Limb (tissue), 2 donors: ENCODE measurements around the gene OR2V1.
"Not testable (repeated sequence)": the region's sequence is repeated elsewhere in the genome, so short reads cannot be mapped to it uniquely, and the experiment has no call there.

Source experiments
- DNase-seq, 2 donors: peaks; one replicate each; pipeline ENCODE4 v3.0.0-alpha.2; 2016; ENCODE audit errors: extremely low spot score in 2 of 2

Gene OR2V1, protein sequence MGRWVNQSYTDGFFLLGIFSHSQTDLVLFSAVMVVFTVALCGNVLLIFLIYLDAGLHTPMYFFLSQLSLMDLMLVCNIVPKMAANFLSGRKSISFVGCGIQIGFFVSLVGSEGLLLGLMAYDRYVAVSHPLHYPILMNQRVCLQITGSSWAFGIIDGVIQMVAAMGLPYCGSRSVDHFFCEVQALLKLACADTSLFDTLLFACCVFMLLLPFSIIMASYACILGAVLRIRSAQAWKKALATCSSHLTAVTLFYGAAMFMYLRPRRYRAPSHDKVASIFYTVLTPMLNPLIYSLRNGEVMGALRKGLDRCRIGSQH

DNA sequence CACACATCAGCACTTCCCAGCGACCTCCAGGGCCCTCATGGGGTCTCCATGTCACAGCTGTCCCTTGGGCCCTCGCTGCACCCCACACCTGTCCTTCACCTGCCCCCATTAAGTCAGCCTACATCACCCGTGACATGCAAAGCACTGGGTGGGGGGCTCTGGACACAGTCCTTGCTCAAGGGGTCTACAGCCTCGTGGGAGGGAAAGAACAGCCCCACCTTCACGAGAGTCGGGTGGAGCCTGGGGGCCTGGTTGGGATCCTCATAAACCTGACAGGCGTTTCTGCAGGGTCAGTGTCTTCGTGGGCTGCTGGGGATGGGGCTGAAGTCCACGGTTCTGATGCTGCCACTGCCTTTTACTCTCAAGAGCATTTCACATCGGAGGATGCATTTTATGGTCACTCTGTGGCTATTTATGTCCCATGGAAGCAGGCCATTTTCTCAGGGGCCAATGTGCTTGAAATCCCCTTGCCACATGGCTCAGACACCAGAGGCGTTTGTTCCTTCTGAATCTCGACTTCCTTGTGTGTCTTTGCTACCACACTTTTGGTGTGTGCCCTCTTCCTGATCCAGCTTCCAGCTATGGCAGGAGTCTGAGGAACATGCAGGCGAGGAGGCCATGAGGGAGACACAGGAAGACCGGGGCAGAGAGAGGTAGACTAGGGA, at the start of gene OR2V1:
TSS of gene OR2V1 (minus strand) at position 338 of the 665 bp plus-strand sequence. CDS start 5,865 bp downstream, outside the sequence.
- DNase-seq, result no peak

DNA sequence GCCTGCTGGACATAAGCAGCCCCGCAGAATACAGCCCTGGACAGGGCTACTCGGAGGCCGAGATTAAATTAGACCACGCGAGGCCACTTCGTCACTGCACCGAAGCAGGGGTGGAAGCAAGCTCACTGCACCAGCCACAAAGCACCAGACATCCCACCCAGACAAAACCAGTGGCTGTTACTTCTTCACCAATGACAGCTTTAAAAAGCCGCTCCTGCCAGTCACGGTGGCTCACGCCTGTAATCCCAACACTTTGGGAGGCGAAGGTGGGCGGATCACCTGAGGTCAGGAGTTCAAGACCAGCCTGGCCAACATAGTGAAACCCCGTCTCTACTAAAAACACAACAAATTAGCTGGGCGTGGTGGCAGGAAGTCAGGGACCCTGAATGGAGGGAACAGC, 46.6 kb upstream of the OR2V1 start:
- DNase-seq, result not testable (repeated sequence)

DNA sequence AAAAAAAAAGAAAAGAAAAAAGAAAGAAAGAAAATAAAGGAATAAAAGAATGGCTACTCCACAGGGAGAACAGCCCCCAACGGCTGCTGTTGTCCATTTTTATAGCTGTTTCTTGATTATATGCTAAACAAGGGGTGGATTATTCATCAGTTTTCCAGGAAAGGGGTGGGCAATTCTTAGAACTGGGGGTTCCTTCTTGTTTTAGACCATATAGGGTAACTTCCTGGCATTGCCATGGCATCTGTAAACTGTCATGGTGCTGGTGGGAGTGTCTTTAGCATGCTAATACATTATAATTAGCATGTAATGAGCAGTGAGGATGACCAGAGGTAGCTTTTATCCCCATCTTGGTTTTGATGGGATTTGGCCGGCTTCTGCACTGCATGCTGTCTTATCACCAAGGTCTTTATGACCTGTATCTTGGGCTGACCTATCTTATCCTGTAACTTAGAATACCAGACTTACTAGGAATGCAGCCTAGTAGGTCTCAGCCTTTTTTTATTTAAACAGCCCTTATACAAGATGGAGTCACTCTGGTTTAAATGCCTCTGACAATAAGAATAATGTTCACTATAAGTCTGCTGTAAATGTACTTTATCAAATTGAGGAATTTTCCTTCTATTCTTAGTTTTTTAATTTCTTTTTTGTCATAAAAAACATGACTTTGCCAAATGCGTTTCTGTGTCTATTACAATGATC, 45.4 kb upstream of the OR2V1 start:
- DNase-seq, result no peak

DNA sequence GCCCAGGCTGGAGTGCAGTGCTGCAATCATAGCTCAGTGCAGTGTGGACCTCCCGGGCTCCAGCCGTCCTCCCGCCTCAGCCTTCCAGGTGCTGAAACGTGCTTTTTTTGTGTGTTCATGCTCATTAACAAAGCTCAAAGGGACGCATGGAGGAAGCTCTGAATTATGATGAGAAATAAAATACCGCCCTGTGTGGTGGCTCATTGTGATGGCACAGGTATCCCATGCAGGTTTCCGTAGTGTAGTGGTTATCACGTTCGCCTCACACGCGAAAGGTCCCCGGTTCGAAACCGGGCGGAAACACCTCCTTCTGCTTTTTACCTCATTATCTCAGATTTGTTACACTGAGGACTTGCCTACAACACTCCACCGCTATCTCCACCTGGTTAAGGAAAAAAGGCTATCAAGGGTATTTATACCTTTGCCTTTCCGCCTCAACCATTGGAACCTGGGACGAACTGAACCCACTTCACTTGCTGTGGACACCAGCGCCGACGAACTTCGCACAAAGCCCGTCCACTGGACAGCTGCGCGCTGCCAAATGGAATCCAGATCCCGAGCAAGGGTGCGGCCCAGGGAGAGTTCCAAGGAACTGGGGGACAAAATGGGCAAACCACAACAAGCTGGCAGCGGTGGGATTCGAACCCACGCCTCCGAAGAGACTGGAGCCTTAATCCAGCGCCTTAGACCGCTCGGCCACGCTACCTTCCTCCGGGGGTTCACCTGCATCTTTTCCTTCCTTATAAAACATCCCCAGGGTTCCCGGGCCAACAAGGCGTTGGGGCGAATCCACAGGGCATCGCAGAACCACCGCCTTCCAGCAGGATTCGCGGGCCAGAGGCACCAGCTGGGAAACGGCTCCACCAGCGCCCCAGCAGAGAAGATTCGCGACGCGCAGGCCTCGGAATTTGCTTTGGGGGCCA, 42.7 kb upstream of the OR2V1 start:
- DNase-seq, result no peak

DNA sequence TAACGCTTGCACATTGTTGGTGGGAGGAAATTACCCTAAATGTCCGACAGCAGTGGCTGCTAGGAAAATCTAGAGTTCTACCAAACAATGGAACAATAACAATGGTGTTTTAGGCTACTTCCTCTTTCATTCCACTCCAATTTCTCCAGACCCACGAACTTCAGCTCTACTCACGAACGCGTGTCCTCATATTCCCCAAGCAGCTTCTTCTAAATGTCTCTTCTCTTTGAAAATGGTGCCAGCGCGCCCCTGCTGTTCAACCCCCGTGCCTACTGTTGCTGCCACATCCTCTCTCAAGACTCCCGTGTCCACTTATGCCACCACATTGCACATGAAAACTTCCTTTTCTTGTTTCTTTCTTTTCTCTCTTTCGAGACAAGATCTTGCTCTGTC, 42.1 kb upstream of the OR2V1 start:
- DNase-seq, result no peak

DNA sequence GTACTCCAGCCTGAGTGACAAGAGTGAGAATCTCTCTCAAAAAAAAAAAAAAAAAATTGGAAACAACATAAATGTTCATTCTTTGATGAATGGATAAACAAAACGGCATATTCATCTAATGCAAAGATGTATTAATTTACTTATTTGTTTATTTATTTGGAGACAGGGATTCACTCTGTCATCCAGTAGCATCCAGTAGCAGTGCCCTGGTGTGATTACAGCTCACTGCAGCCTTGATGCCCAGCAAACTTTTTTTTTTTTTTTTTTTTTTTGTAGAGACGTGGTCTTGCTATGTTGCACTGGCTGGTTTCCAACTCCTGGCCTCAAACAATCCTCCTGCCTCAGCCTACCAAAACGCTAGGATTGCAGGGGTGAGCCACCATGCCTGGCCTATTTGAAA, 40.8 kb upstream of the OR2V1 start:
- no peak for DNase-seq

DNA sequence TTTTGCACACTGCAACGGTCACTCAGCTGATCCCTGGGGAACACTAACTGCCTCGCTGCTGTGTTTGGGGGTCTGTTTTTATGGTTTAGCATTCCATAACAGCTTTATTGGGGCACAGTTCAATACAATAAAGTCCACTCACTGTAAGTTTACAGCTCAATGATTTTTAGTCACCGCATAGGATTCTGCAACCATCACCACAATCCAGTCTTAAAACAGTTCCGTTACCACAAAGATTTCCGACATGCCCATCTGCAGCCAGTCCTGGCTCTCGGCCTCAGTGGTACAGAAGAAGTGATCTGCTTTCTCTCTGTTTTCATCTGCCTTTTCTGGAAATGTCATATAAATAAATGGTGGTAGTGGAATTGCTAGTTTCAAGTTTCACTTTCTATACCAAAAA, 40.0 kb upstream of the OR2V1 start:
- no peak for DNase-seq

DNA sequence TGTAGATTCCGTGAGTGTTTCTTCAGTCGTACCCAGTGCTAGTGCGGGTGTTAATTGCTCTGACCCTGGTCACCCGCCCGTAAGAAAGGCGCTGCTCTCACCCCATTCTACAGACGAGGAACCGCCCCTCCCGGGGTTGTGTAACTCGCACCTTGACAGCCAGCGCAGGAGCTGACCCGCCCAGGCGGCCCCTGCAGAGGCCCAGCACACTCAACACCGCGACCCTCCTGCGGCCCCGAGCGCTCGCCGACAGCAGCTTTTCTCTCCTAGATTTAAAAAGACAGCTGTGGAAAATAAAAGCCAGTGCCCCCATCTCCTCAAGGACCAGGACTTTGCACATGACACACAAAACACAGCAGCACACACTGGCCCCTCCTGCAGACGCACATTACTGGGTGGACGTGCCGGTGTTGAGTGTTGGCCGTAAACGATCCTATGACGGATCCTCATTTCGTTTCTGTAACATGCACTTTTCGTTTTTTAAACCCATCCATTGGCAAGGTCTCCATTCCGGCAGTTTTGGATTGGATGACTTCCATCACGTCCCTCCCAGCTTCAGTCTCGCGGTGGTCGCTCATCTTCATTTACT, 39.4 kb upstream of the OR2V1 start:
- DNase-seq, result no peak

DNA sequence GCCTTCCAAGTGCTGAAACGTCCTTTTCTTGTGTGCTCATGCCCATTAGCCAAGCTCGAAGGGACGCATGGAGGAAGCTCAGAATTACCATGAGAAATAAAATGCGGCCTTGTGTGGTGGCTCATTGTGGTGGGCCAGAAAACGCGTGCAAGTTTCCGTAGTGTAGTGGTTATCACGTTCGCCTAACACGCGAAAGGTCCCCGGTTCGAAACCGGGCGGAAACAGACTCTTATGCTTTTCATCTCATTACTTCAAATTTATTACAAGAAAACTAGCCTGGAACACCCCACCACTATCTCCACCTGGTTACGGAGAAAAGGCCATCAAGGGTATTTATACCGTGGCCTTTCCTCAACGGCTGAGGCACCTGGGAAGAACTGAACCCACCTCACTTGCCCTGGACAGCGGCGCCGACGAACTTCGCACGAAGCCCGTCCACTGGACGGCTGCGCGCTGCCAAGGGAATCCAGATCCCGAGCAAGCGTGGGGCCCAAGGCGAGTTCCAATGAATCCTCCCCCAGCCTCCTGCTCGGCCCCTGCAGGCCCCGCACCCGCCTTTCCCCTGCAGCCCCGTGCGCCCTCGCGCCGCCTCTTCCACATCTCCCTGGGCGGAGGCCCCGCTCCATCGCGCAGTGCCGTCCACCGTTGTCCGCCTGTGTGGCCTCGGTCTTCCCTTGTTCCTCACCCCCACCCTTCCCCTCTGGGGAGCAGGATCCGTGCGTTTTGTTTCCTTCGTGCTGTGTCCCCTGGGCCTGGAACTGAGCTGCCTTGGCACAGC, 38.7 kb upstream of the OR2V1 start:
- DNase-seq, result peak in 1 of 2 donors; percentile 79

DNA sequence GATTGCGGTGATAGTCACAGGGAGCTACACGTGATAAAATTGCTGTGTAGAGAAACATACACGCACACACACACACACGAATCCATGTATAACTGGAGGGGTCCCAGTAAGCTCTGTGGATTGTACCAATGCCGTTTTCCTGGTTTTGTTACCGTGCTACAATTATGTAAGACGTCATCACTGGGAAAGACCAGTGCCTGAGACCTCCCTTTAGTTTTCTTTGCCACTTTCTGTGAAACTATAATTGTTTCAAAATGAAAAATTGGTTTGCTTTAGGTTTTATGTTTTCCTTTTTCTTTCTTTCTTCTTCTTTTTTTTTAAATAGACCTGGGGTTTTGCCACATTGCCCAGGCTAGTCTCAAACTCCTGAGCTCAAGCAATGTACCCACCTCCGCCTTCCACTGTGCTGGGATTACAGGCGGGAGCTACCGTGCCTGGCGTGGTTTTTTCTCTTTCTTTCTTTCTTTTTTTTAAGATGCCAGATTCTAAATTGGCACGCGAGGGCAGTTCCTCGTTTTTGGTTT, 37.7 kb upstream of the OR2V1 start:
- no peak for DNase-seq

DNA sequence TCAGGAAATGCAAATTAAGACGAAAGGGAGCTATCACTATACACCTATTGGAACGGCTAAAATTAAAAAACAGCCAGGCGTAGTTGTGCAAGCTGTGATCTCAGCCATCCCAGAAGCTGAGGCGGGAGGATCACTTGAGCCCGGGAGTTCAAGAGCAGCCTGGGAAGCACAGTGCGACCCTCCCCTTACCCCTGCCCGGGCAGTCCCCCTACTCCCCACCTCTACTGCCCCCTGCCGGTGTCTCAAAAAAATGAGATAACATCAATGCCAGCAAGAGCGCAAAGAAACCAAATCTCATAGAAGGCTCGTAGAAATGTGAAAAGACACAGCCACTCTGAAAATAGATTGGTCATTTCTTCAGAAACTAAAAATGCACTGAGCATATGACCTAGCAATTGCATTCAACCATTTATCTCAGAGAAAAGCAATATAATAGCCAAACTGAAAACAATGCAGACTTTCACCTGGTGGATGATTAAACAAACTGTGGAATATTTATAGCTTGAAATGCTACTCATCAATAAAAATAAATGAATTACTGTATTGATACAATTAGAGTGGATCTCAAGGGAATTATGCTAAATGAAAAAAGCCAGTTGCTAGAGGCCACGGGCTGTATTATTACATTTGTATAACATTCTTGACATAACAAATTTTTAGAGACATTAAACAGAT, 37.0 kb upstream of the OR2V1 start:
- no peak for DNase-seq

DNA sequence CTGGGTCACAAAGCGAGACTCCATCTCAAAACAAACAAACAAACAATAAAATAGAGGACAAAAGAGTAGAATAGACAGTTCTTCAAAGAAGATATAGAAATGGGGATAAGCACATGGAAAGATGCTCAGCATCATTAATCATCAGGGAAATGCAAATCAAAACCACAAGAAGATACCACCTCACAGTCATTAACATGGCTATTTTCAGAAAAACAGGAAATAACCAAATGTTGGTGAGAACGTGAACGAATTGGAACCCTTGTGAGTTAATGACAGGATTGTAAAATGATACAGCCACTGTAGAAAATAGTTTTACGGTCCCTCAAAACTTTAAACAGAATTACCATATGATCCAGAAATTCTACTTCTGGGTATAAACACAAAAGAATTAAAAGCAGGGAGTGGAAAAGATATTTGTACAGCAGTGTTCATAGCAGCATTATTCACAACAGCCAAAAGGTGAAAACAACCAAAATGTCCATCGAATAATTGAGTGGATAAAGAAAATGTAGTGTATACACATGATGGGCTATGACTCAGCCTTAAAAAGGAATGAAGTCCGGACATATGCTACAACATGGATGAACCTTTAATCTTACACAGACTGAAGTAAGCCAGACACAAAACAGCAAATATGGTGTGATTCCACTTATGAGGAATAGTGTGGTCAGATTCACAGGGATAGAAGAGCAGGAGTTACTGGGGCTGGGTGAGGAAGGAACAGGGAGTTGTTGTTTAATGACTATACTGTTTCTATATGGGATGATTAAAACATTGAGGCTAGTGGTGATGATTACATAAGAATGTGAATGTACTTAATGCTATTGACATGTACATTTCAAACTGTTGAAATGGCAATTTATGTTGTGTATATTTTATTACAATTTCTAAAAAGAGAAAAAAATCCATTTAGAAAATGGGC, 36.1 kb upstream of the OR2V1 start:
- no peak for DNase-seq

DNA sequence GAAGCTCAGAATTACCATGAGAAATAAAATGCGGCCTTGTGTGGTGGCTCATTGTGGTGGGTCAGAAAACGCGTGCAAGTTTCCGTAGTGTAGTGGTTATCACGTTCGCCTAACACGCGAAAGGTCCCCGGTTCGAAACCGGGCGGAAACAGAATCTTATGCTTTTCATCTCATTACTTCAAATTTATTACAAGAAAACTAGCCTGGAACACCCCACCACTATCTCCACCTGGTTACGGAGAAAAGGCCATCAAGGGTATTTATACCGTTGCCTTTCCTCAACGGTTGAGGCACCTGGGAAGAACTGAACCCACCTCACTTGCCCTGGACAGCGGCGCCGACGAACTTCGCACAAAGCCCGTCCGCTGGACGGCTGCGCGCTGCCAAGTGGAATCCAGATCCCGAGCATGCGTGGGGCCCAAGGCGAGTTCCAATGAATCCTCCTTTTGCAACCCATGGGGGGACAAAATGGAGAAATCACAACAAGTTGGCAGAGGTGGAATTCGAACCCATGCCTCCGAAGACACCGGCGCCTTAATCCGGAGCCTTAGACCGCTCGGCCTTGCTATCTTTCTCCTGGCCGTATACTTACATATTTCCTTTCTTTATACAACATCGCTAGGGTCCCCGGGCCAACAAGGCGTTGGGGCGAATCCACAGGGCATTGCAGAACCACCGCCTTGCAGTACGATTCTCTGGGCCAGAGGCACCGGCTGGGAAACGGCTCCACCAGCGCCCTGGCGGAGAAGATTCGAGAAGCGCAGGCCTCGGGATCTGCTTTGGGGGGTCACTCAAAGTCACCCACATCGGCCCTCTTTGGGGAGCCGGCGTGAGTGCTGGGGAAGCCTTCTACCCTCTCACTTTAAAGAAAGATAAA, 33.3 kb upstream of the OR2V1 start:
- DNase-seq, result peak in 1 of 2 donors; percentile 24

DNA sequence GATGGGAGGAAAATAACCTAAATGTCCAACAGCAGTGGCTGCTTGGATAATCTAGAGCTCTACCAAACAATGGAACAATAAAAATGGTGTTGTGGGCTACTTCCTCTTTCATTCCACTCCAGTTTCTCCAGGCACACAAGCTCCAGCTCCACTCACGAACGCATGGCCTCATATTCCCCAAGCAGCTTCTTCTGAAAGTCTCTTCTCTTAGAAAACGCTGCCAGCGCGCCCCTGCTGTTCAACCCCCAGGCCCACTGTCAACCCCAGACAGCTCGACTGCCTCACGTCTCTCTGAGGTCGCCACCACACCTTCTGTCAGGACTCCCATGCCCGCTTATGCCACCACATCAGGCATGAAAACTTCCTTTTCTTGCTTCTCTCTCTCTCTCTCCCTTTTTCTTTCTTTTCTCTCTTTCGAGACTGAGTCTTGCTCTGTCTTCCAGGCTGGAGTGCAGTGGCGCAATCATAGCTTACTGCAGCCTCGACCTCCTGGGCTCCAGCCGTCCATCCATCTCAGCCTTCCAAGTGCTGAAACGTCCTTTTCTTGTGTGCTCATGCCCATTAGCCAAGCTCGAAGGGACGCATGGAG, 32.6 kb upstream of the OR2V1 start:
- DNase-seq, result no peak

DNA sequence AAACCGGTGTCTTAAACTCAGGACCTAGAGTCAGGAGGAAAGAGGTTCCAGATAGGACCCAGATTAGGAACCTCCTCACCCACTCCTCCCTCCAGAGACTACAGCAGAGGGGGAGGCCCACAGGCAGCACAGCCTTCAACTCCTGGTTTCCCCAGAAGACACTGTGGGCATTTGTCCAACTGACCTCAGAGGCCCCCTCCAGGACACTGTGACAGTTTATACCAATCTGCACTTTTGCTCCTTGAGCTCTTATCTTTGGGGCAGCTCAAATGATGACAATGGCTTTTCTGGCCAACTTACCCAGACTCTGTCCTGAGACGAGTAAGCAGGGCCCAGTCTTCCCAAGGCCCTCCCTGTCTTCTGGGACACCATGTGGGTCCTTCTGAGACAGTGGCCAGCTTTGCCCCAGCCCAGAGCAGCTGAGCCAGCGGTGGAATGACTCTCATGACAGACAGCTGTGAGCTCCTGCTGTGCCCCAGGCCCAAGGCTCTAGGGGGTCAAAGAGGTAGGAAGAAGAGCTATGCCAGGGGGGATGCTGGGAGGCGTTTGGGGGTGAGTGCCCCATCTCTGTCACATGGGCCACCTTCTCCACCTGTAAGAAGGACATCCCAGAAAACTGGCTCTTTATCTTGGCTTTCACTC, 30.7 kb upstream of the OR2V1 start:
- no peak for DNase-seq

DNA sequence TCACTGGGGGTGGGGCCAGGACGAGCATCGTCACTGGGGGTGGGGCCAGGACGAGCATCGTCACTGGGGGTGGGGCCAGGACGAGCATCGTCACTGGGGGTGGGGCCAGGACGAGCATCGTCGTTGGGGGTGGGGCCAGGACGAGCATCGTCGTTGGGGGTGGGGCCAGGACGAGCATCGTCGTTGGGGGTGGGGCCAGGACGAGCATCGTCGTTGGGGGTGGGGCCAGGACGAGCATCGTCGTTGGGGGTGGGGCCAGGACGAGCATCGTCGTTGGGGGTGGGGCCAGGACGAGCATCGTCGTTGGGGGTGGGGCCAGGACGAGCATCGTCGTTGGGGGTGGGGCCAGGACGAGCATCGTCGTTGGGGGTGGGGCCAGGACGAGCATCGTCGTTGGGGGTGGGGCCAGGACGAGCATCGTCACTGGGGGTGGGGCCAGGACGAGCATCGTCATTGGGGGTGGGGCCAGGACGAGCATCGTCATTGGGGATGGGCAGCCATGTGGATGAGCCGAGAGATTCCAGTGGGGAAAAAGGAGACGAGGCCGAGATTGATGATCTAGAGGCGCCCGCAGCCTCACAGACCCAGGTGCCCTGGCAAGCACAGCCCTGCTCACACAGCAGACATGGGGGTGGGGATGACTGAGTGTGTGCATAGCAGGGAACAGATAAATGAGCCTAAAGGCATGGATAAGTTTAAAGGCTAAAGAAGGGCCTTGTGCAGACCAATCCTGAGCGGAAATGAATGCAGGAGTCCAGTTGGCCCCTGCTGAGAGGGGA, 30.0 kb upstream of the OR2V1 start:
- DNase-seq, result peak; percentile 6 to 81
